A549 (cell line): ENCODE data around the gene ACTN1.

ENCODE experiments used
- CBX8 ChIP-seq: fragments of 200-600 bp; sonication (generic); IDR thresholded peaks from 2 replicates; pipeline ENCODE4 v1.6.1; 2016
- CEBPB ChIP-seq, 2 experiments: fragments of >200 bp in 1 of 2; sonication (Bioruptor Twin) in 1 of 2; formaldehyde crosslinking in 1 of 2; IDR thresholded peaks; 2 replicates each; pipeline ENCODE4 v1.6.1; 2012 to 2016
- CTCF ChIP-seq: fragments of >200 bp; sonication (Bioruptor Twin); formaldehyde crosslinking; IDR thresholded peaks from 3 replicates; pipeline ENCODE4 v1.5.1; 2016
- ELK1 ChIP-seq: fragments of 150-350 bp; IDR thresholded peaks from 2 replicates; pipeline ENCODE4 v1.6.1; 2014; ENCODE audit warnings: low read depth, mild to moderate bottlenecking, low read length
- FOSL2 ChIP-seq, 2 experiments: fragments of 450-650 bp in 1 of 2; fragments of >200 bp in 1 of 2; sonication (Bioruptor Twin) in 1 of 2; formaldehyde crosslinking; IDR thresholded peaks; 2 replicates each; pipeline versions ENCODE4 v1.5.0 to v1.6.1; 2016 to 2020; ENCODE audit warnings: mild to moderate bottlenecking in 1 of 2, moderate library complexity in 1 of 2
- HOXB5 ChIP-seq: fragments of 250-450 bp; sonication (Bioruptor Pico); IDR thresholded peaks from 2 replicates; pipeline ENCODE4 v1.5.0; 2020; ENCODE audit warnings: mild to moderate bottlenecking, moderate library complexity
- JUN ChIP-seq, 2 experiments: fragments of >200 bp; sonication (Bioruptor Twin); formaldehyde crosslinking; IDR thresholded peaks; 2 replicates in 1 of 2; 3 replicates in 1 of 2; pipeline ENCODE4 v1.6.1; 2016 to 2017
- MAX ChIP-seq: IDR thresholded peaks from 2 replicates; pipeline ENCODE4 v1.6.1; 2012
- POLR2A ChIP-seq: IDR thresholded peaks from 2 replicates; pipeline ENCODE4 v1.6.1; 2012; ENCODE audit warnings: mild to moderate bottlenecking, low read length
- RAD21 ChIP-seq, 2 experiments: fragments of >200 bp in 1 of 2; sonication (Bioruptor Twin) in 1 of 2; formaldehyde crosslinking in 1 of 2; IDR thresholded peaks in 1 of 2; conservative IDR thresholded peaks in 1 of 2; 2 replicates in 1 of 2; 3 replicates in 1 of 2; pipeline ENCODE4 v1.6.1; 2012 to 2018; ENCODE audit warnings: inconsistent platforms in 1 of 2
- RCOR1 ChIP-seq: fragments of 150-350 bp; IDR thresholded peaks from 2 replicates; pipeline ENCODE4 v1.6.1; 2014; ENCODE audit warnings: antibody characterized with exemption, low read length, low read depth
- REST ChIP-seq: fragments of 200-600 bp; sonication (generic); IDR thresholded peaks from 2 replicates; pipeline ENCODE4 v1.6.1; 2016; ENCODE audit warnings: antibody characterized with exemption, mild to moderate bottlenecking, moderate library complexity
- TFCP2L1 ChIP-seq: fragments of 250-450 bp; sonication (Bioruptor Pico); IDR thresholded peaks from 2 replicates; pipeline ENCODE4 v1.5.0; 2021; ENCODE audit warnings: mild to moderate bottlenecking

- no peak for TF ChIP-seq POLR2A
- no peak for TF ChIP-seq REST
- TF ChIP-seq MAX = no peak
- TF ChIP-seq CTCF = no peak
- no peak for TF ChIP-seq HOXB5
- no peak for TF ChIP-seq FOSL2 (IDR thresholded peaks at IDR 0.05)
- TF ChIP-seq FOSL2 (CRISPR knock-in tag; IDR thresholded peaks at IDR 0.05) = no peak
- TF ChIP-seq CEBPB (IDR thresholded peaks at IDR 0.05) = no peak
- TF ChIP-seq JUN (IDR thresholded peaks at IDR 0.05) = no peak
- no peak for TF ChIP-seq RCOR1
- no peak for TF ChIP-seq ELK1
- no peak for TF ChIP-seq CBX8
- TF ChIP-seq TFCP2L1 (CRISPR knock-in tag) = no peak
- no peak for TF ChIP-seq RAD21 (conservative IDR thresholded peaks at IDR 0.05 in 1 of 2, IDR thresholded peaks at IDR 0.05 in 1 of 2)
These were observed 25.8 kb upstream of the ACTN1 start for GRCh38 chr14:69004731-69005431.
